C4-2B (cell line): ENCODE data around the gene SUMO1.

Source experiments
- H3K27ac ChIP-seq: fragments of 450-650 bp; 2 replicates; pipeline ENCODE4 v1.5.1; 2017
- ZFX ChIP-seq: fragments of 450-650 bp; IDR thresholded peaks from 2 replicates; pipeline ENCODE4 v1.6.1; 2017
- TF ChIP-seq, protein P1 (sequence below): fragments of 450-650 bp; conservative IDR thresholded peaks from 2 replicates; pipeline ENCODE4 v1.5.1; 2017; ENCODE audit warnings: mild to moderate bottlenecking

SUMO1 gene

DNA sequence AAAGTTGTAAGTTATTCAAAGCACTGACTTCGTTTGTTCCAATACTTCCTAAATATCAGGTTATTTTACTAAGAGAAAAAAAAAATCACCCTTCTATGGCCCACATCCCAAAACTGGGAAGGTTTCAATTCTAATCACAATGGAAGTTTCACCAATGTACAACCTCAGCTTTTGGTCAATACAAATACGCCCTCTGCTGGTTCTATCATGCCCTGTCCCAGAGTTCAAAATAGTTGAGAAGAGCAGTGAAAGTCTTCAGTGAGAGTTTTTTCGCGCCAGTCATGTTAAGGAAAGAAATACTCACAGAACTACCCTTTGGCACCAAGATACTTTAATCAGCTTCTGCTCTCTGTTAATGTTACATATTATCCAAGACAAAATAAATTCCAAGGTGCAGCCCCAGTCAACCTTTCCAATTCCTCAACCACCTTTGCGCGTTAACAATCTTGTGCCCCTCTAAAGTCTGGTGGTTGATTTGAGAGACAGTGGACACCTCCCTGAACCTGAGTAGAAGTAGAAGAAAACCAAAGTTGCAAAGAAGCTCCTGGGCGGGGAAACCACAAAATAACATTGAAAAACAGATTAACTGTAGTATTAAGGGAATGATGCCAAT lies 59.9 kb downstream of the SUMO1 start:
- TF ChIP-seq, protein P1, sequence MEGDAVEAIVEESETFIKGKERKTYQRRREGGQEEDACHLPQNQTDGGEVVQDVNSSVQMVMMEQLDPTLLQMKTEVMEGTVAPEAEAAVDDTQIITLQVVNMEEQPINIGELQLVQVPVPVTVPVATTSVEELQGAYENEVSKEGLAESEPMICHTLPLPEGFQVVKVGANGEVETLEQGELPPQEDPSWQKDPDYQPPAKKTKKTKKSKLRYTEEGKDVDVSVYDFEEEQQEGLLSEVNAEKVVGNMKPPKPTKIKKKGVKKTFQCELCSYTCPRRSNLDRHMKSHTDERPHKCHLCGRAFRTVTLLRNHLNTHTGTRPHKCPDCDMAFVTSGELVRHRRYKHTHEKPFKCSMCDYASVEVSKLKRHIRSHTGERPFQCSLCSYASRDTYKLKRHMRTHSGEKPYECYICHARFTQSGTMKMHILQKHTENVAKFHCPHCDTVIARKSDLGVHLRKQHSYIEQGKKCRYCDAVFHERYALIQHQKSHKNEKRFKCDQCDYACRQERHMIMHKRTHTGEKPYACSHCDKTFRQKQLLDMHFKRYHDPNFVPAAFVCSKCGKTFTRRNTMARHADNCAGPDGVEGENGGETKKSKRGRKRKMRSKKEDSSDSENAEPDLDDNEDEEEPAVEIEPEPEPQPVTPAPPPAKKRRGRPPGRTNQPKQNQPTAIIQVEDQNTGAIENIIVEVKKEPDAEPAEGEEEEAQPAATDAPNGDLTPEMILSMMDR = peak; percentile 84
- no peak for TF ChIP-seq ZFX
- H3K27ac ChIP-seq = no peak overlapping the region

DNA sequence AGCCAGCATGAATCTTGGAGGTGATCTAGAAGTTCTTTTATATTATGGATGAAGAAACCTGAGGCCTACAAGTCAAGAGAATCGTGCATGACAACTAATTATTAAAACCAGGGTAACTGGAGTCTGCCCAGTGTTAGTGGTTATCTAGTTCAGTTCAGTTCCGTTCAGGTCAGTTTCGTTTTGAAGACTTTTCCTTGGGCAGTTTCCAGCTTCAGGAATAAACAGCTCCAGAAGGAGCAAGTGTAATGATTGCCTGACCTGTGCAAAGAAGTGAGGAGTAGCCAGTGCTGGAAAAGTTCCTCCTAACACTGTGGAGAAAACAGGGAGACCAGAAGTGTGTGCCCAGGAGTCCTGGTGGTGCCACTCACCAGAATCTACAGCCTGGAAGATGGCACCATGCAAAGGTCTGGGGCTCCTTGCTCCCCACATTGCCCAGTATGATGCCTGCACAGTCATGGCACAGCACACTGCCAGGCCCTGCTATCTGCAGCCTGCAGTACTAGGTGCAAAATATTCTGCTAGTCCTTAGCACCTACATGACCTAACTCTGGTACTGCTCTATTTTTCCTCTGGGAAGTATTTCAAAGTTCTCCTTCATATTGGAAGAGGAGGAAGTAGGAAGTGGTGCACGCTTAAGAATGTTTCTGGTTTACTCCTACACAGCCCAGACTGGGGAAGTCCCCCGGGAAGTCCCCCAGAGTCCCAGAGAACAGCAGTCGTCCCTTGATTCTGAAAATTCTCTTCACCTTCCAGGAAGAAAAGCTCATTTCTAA lies 65.8 kb downstream of the SUMO1 start:
- TF ChIP-seq, protein P1 = no peak
- TF ChIP-seq ZFX = no peak
- no peak overlapping the region for H3K27ac ChIP-seq

DNA sequence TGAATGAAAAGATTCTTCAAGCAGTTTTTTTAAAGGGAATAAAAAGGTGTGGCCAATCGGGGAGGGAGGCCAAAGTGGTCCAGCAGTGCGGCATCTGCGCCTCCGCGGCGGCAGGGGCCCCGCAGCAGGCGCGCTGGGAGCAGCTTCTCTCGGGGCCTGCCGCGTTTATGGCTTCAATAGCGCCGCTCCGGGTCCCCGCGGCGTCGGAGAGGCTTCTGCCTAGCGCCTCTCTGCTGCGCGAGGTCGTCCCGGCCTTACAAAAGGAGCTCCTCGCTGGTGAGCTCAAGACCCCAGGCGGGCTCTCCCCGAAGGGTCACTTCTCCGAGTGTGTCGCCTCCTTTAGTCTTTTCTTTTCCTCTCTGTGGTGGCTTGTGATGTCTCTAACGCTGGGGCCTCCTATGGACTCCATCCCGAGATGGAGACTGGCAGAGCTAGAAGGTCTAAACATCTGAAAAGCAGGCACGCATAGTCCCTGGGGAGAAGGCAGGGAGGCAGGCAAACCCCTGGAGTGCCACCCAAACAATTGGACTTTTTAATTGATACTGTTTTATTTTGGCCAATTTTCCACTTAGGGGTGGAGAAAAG lies 67.1 kb downstream of the SUMO1 start:
- H3K27ac ChIP-seq = no peak overlapping the region
- TF ChIP-seq, protein P1 = no peak
- TF ChIP-seq ZFX = no peak

DNA sequence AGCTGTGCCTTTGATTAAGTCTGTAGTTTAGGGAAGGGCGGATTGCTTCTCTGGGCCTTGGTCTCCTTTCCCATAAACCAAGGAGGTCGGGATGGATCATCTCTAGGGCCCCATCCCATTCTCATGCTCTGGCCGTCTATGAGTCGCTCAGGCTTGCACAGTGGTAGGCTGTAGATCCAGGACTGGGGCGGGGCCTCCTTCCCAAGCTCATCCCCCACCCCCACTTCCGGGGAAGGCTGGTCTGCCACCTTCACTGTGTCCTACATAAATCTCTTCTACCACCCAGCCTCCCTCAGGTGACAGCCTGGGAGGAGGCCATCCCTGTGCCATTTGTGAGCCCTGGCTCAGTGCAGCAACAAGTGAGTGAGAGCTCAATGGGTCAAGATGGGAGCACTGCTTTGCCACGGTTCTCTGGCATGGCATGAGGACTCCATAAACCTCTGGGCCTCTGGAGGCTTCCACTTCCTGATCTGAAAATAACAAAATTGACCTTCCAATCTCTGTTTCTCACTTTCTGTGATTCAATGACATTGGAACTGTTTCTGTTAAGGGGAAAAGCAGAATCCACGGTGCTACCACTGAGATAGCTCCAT lies 68.5 kb downstream of the SUMO1 start:
- no peak overlapping the region for H3K27ac ChIP-seq
- TF ChIP-seq ZFX = no peak
- TF ChIP-seq, protein P1 = no peak

DNA sequence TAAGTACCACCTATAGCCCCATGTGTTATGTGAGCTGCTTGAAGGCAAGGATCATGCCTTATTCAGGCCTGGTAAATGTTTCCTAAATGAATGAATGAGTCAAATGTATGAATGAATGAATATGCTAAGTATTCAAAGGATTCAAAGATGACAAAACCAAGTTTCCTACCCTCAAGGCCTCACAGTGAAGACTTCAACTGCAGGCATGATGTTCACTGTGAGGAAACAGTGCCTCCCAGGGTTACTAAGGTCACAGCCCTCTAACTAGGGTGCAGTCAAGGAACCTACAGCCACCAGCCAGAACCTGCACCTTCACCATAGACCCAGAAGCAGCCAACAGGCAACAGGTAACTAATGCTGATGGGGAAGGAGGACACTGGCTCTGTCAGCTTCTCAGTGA lies 69.3 kb downstream of the SUMO1 start:
- TF ChIP-seq ZFX = no peak
- TF ChIP-seq, protein P1 = no peak

DNA sequence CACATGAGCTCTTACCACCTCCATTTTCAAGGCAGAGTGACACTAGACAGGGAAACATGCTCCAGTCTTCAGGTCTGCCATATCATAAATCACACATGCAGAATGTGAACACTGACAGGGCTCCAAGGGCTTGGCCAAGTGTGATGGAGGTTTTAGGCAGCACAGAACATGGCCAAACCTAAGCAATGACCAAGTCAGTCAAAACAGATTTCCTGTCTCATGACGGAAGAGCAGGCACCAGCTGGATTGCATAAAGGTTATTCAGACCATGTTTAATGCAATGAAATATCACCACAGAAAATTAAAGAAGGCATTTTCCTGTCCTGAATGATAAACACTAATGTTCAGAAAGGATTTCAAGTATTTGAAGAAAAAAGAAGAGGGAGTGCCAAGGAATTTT lies 72.5 kb downstream of the SUMO1 start:
- TF ChIP-seq ZFX = no peak
- TF ChIP-seq, protein P1 = no peak
- no peak overlapping the region for H3K27ac ChIP-seq

More for the DNA sequence above, 69.3 kb downstream of the SUMO1 start:
- H3K27ac ChIP-seq = no peak overlapping the region

DNA sequence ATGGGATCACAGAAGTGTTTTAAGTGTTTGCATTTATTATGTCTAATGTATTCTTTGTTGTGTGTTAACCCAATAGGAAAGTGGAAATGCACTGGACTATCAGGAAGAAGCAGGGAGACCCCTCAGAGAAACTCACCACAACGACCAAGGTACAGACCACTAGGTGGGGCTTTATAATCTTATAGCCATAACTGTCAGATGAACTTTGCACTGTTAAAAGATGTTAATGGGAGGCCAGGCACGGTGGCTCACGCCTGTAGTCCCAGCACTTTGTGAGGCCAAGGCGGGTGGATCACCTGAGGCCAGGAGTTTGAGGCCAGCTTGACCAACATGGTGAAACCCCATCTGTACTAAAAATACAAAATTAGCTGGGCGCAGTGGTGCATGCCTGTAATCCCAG lies 73.2 kb downstream of the SUMO1 start:
- no peak overlapping the region for H3K27ac ChIP-seq
- no peak for TF ChIP-seq ZFX
- TF ChIP-seq, protein P1 = no peak
